Central memory CD4-positive, alpha-beta T cell (primary cell): Measurements from ENCODE around the gene CC2D2A.

Source experiments
- DNase-seq: peaks from one replicate; pipeline ENCODE4 v3.0.0; 2022

CC2D2A gene

DNA sequence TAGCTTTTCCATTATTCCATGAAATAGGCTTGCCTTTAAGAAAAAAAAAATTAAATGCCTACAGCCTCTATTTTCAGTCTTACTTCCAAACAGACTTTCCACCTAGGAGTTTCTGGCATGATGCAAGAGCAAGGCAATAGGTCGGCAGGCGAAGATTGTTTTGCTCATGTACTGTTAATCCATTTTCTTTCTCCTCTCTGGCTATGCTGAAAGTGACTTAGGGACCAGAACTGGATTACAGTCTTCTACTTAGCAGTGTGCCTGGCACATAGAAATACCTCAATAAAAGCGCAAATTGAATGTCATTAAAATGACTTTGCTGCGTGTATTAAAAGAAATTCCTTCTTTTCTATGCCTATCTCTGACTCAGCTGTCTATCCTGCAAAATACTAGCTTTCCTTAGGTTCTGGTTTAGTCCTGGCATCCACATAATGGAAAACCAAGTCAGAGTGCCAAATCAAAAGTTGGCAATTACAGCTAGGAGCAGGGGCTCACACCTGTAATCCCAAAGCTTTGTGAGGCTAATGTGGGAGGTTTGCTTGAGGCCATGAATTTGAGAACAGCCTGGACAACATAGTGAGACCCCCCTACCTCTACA, 51.9 kb downstream of the CC2D2A start:
- DNase-seq = no peak

GRCh38 chr4:15525080-15525479, 55.4 kb downstream of the CC2D2A start:
- DNase-seq = no peak

- DNase-seq = no peak
These were observed 57.4 kb downstream of the CC2D2A start for GRCh38 chr4:15526924-15527592.

DNA sequence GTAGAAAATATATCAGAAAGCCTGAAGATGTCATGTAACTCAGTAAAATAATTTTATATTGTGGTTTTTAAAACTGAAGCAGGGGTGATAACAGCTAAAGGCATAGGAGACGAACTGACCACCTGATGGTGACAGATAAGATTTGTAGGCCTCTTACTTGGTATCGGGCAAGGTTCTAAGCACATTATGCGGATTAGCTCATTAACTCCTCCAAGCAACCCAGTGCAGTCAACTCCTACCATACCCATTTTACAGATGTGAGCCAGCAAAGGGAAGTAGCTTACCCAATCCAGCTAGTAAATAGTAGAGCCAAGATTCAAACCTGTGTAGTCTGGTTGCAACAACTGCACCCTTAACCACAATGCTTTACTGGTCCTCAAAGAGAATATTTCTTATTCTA, 62.1 kb downstream of the CC2D2A start:
- no peak for DNase-seq

DNA sequence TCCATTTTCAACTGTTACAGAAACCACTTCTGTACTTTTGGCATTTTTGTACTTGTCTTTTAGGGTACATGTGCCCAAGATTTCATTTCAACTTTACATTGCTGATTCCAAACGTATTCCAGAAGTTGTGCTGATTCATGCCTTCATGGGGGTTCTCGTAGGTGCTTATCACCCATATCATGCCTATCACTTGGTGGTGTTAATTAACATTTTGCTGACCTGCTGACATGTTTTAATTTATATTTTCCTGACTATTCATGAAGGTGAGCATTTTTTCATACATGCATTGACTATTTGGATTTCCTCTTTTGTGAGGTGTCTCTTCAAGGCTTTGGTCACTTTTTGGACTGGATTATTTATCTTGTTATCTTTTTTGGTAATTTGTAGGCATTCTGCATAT, 64.1 kb downstream of the CC2D2A start:
- no peak for DNase-seq

DNA sequence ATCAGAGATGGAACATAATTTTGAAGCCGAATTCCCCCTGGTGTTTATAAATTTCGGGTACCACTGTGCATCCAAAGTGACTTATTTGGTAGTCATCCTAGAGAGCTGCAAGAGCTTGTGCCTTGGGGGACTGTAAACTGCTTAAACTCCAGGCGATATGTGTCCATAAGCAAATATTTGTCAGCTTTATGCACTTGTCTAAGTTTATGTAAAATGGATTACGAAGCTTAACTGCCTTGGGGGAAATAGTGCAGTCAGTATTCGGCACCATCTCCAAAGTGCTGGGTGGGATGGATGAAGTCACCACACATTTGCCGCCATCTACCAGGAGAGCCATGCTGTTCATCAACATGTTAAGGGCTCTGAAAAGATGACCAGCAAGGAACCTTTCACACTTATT, 65.9 kb downstream of the CC2D2A start:
- no peak for DNase-seq

GRCh38 chr4:15536552-15537499, 67.1 kb downstream of the CC2D2A start:
- DNase-seq = no peak

- DNase-seq = no peak
These were observed 72.3 kb downstream of the CC2D2A start for GRCh38 chr4:15541941-15542340.

GRCh38 chr4:15542760-15543159, 73.1 kb downstream of the CC2D2A start:
- DNase-seq = no peak

- no peak for DNase-seq
These were observed 74.0 kb downstream of the CC2D2A start for GRCh38 chr4:15543537-15544247.

DNA sequence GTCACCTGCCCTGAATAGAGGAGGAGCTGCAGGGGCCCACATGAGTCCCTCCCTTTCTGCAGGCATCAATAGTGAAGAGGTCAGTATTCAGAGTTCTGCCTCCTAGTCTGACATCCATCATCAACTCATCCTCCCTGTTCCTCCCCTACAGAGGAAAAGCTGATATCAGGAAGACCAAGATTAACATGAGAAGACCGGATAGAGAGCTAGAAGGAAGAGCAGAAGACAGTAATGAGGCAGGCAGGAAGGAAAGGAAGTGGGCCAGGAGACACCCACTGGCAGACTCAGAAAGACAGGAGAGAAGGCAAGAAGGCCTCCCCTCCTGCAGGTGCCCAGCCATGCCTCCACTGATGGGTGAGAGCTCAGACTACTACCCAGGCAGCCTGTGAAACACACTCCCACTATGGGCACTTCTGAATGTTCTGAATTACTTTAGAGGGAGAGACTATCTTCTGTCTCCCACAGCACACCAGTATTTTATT, 74.6 kb downstream of the CC2D2A start:
- DNase-seq = no peak

GRCh38 chr4:15545371-15545770, 75.7 kb downstream of the CC2D2A start:
- DNase-seq = no peak

DNA sequence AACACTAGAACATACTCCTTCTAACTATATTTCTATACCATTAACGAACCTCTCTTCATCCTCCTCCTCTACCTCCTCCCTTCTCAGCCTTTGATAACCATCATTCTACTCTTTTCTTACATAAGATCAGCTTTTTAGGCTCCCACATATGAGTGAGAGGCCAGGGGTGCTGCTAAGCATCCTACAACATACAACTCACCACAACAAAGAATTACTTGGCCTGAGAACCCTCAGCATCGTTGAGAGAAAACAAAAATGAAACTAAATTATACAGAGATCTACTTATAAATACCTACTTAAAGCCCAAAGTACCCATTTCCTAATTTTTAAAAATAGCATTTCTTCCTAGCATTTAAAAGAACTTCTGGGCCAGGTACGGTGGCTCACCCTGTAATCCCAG, 77.7 kb downstream of the CC2D2A start:
- peak; percentile 56 for DNase-seq

DNA sequence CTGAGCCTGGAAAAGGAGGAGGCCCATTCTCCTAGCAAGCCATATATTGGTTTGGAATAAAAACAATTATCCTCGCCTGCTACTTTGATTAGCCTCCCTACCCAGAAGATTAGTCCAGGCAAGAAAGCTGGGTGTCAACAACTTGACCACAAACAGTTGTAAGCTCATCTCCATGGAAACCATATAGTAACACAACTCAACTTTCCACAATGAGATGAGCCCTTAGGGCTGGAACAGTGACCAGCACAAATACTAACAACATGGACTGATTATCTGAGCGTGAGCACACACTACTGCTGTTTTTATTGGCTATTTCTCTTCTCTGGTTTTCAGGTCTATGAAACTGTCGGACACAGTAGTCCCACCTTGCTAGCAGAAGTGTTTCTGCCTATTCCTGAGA, 80.8 kb downstream of the CC2D2A start:
- DNase-seq = no peak

- no peak for DNase-seq
These were observed 82.2 kb downstream of the CC2D2A start for GRCh38 chr4:15551740-15552446.

DNA sequence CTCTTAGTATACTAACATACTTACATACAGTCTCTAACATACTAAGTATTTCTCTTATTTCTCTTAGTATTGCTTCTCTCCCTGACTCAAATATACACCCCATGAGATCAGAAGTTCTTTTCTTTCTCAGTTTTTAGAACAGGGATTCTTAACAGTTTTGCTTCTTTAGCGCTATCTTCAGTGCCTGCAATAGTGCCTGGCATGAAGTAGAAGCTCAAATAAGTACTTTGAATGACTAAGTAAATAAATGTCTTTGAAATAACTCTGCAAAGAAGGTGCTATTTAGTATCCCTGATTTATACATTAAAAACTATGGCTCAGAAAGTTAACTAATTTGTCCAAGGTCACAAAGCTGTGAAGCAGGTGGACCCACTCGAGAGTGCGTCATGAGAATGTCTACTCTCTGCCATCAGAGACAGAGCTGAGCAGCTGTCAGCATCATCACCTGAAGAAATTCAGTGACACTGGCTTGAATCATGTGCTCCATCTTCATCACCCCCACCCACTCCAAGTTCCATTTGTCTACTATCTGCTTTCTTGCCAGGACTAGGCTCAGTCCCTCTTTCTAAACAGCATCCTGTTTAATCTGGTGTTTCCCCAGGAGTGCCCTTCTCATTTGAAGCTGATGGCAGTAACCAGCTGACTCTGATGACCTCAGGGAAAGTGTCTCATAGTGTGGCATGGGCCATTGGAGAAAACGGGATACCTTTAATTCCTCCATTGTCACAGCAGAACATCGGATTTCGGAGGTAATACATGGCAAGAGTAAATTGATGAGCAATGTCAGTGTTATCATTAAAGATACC, 83.1 kb downstream of the CC2D2A start:
- DNase-seq = no peak

GRCh38 chr4:15556511-15557092, 86.9 kb downstream of the CC2D2A start:
- no peak for DNase-seq

GRCh38 chr4:15557786-15558550, 88.3 kb downstream of the CC2D2A start:
- DNase-seq = no peak

GRCh38 chr4:15558561-15558960, 88.9 kb downstream of the CC2D2A start:
- DNase-seq = no peak

DNA sequence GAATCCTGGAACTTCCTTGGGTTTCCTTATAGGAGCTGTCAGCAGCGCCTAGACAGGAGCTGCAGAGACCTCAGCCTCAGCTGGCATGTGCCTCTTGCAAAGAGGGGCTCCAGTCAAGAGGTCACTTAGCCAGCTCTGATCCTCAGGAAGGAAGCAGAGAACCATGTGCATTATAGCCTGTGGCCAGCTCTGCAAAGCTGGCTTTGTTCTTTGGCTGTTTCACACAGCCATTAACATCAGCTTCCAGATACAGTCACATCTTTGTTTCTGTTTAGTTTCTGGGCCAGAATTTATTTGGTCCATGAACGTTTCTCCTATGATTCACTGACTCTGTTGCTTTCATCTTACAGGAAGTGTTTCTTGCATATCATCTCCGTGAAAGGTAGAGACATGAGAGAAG, 92.4 kb downstream of the CC2D2A start:
- DNase-seq = no peak
